Smooth muscle cell (in vitro differentiated cells): ENCODE data around the gene SSBP4. TPM values are rescaled to one million over a fixed set of nuclear protein-coding genes. Genes with fewer than 3 reads are reported as not detected.
A peak's percentile ranks its signal among the peaks of the same experiment; 100 is the strongest.

Experiments
- DNase-seq: peaks from one replicate; lab custom pipeline; 2025; ENCODE audit not compliant: unreplicated experiment; lab: John Stamatoyannopoulos, UW
- H2AFZ ChIP-seq: fragments of 200-600 bp; sonication (generic); 2 replicates; pipeline ENCODE4 v1.6.0; 2016; ENCODE audit warnings: antibody characterized with exemption, low read depth, mild to moderate bottlenecking
- H3F3A ChIP-seq: fragments of 200-600 bp; sonication (generic); 2 replicates; pipeline ENCODE4 v1.6.0; 2017; ENCODE audit warnings: antibody characterized with exemption, low read depth
- H3K27ac ChIP-seq: fragments of 200-600 bp; sonication (generic); 2 replicates; pipeline ENCODE4 v1.5.1; 2016; ENCODE audit warnings: low read depth, mild to moderate bottlenecking
- H3K27me3 ChIP-seq: fragments of 200-600 bp; sonication (generic); 2 replicates; pipeline ENCODE4 v1.6.1; 2016; ENCODE audit warnings: low read depth, mild to moderate bottlenecking
- H3K36me3 ChIP-seq: fragments of 200-600 bp; sonication (generic); 2 replicates; pipeline ENCODE4 v1.5.1; 2016; ENCODE audit warnings: low read depth
- H3K4me1 ChIP-seq: fragments of 200-600 bp; sonication (generic); 2 replicates; pipeline ENCODE4 v1.5.1; 2016; ENCODE audit warnings: low read depth
- H3K4me2 ChIP-seq: fragments of 200-600 bp; sonication (generic); 2 replicates; pipeline ENCODE4 v1.6.0; 2016; ENCODE audit warnings: mild to moderate bottlenecking
- H3K4me3 ChIP-seq: fragments of 200-600 bp; sonication (generic); 2 replicates; pipeline ENCODE4 v1.5.1; 2016; ENCODE audit warnings: mild to moderate bottlenecking
- H3K79me2 ChIP-seq: fragments of 200-600 bp; sonication (generic); 2 replicates; pipeline ENCODE4 v1.6.0; 2016; ENCODE audit warnings: low read depth, mild to moderate bottlenecking
- H3K9ac ChIP-seq: fragments of 200-600 bp; sonication (generic); 2 replicates; pipeline ENCODE4 v1.6.0; 2016; ENCODE audit warnings: low read depth
- H3K9me3 ChIP-seq: fragments of 200-600 bp; sonication (generic); replicated peaks from 2 replicates; pipeline ENCODE4 v1.5.1; 2016; ENCODE audit warnings: low read depth
- H4K20me1 ChIP-seq: fragments of 200-600 bp; sonication (generic); 2 replicates; pipeline ENCODE4 v1.6.0; 2016; ENCODE audit warnings: low read depth
- WGBS: methylation state at CpG from one replicate; pipeline ENCODE4 v1.1.7; 2016; ENCODE audit warnings: low lambda C conversion rate; 5-methylcytosine and 5-hydroxymethylcytosine counted together
- polyA plus RNA-seq: library from polyadenylated mRNA; unstranded; fragments of >200 nt; fragmentation: Nextera tagmentation; extraction: Ambion mirVana; gene quantifications from 2 replicates; pipeline ENCODE4 v1.2.1, GENCODE V29; 2016
- total RNA-seq: library from RNA; depleted of rRNA; stranded (reverse); fragments of >200 nt; gene quantifications from 2 replicates; pipeline ENCODE4 v1.2.3, GENCODE V29; 2014
- TF ChIP-seq, protein P1 (sequence below): fragments of 200-600 bp; sonication (generic); IDR thresholded peaks from 2 replicates; pipeline ENCODE4 v1.5.1; 2017; ENCODE audit warnings: borderline replicate concordance, mild to moderate bottlenecking, antibody characterized with exemption; ENCODE audit not compliant: insufficient read depth, poor library complexity, severe bottlenecking

The SSBP4 gene
- total and polyA plus RNA-seq, 2 experiments from 2014 or later = 44.1 to 124 TPM

DNA sequence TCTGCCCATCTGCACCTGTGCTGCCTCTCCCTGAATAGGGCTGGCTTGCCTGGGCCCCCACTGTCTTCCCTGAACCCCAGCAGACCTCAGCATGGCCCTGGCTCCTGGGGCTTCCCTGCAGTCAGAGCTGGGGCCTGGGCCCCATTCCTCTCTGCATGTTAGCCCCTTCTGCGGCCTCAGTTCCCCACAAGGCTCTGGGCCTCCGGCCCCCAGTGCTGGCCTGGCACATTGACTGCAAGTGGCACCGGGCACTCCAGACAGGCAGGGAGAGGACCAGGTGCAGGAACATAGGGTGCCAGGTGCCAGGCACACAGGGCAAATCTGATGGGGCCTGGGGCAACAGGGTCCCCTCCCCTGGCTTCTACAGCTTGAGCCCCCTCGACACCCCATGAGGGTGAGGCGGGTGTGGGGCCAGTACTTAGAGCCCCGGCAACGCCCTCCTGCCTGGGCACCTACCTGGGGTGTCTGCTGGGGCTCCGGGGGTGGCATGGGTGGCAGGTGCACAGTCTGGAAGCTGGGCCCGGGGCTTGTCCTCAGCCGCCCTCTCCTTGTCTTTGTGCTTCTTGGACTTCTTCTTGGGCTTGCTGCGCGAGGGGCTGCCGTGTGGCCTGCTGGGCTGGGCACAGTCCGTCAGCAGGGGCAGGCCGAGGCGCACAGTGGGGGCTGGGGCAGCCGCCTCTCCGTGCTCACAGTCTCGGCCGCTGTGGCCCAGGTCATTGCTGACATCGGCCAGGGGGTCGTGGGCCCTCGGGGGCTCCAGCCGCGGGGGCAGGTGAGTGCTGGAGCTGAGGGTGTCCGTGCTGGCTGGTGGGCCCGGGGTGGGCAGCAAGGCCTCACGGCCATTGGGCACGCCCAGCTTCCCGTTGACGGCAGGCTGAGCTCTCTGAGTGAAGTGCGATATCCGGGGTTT is 31.1 kb downstream of the SSBP4 start:
- no peaks in the 10 kb centered on the region for H3K36me3 ChIP-seq
- H4K20me1 ChIP-seq = peaks cover 69% of the 10 kb centered on the region
- WGBS = 91% methylated on average over 29 of the region's 33 CpGs

DNA sequence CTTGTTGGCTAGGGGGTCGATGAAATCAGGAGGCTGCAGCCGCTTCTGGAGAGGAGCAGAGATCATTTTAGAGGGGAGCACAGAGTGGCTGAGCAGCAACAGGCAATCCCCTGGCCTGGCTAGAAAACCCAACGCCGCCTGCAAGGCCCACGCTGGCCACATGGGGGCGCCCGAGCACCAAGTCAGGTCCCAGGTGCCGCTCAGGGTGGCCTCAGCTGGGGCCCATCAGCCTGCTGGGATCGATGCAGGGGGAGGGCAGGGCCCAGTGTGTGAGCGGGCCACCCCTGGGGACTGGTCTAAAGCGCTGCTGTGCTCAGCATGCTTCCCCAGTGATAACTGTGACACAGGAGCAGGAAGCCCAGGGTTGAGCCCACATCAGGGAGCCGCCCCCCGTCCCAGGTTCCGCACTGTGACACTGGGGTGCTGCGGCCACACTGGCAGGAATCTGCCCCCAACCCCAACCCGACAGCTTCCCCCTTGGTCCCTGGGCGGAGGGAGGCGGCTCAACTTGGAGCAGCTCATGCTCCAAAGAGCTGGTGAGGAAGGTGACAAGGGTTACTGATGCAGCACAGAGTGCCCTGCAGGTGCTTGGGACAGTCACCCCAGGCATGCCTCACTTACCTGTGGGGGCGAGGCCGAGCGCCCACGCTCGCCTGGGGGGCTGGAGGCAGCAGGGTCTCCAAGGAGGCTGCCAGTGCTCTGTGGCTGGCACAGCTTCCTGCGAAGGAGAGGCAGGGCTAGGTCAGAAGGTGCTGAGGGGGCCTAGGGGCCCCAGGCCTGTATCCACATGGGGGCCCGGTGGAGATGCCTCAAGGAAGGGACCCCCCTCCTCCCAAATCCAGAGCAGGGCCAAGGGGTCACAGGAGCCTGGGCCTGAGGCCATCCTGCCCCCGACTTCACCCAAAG is 32.0 kb downstream of the SSBP4 start:
- Histone ChIP-seq H3K4me3 (no peak overlapping the region), H3K9me3 (no peaks in the 10 kb centered on the region), H3K36me3 (no peaks in the 10 kb centered on the region), H4K20me1 (peaks cover 71% of the 10 kb centered on the region), H3K27ac (no peak overlapping the region), H3K79me2 (no peaks in the 10 kb centered on the region), H3K4me2 (no peak overlapping the region), H3F3A (no peaks in the 10 kb centered on the region), H2AFZ (no peak overlapping the region), H3K4me1 (no peaks in the 10 kb centered on the region), H3K27me3 (no peaks in the 10 kb centered on the region), H3K9ac (no peak overlapping the region)
- peak; percentile 87 for DNase-seq
- WGBS = 56% methylated on average over 25 of the region's 26 CpGs
- TF ChIP-seq, protein P1, sequence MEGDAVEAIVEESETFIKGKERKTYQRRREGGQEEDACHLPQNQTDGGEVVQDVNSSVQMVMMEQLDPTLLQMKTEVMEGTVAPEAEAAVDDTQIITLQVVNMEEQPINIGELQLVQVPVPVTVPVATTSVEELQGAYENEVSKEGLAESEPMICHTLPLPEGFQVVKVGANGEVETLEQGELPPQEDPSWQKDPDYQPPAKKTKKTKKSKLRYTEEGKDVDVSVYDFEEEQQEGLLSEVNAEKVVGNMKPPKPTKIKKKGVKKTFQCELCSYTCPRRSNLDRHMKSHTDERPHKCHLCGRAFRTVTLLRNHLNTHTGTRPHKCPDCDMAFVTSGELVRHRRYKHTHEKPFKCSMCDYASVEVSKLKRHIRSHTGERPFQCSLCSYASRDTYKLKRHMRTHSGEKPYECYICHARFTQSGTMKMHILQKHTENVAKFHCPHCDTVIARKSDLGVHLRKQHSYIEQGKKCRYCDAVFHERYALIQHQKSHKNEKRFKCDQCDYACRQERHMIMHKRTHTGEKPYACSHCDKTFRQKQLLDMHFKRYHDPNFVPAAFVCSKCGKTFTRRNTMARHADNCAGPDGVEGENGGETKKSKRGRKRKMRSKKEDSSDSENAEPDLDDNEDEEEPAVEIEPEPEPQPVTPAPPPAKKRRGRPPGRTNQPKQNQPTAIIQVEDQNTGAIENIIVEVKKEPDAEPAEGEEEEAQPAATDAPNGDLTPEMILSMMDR = peak; percentile 97

More for the DNA sequence above, 31.1 kb downstream of the SSBP4 start:
- TF ChIP-seq, protein P1 = no peak
- Histone ChIP-seq H3K9me3 (no peaks in the 10 kb centered on the region), H3K27me3 (no peaks in the 10 kb centered on the region), H3K27ac (no peak overlapping the region), H3K9ac (no peak overlapping the region), H3K4me3 (no peak overlapping the region), H2AFZ (no peak overlapping the region), H3K4me2 (no peak overlapping the region), H3F3A (no peaks in the 10 kb centered on the region), H3K4me1 (no peaks in the 10 kb centered on the region), H3K79me2 (no peaks in the 10 kb centered on the region)
- DNase-seq = no peak

DNA sequence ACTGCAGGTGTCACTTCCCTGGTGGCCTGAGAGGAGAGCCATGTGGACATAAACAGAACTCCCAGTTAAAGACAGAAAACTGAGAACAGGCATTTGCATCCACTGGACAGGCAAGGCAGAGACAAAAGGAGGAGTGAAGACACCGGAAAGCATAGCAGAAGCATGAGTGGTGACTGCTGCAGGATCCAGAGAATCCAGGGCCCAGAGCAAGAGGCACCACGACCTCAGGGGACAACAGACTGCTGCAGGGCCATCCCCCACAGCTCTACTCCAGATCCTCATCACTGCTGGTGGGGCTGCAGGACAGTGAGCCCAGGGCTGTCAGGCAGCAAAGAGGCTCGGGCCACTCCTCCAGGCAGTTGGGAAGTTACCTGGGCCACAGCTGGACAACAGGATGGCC is 33.2 kb downstream of the SSBP4 start:
- no peaks in the 10 kb centered on the region for H3K9me3 ChIP-seq
- H3K79me2 ChIP-seq = no peaks in the 10 kb centered on the region
- H3K4me2 ChIP-seq = no peak overlapping the region
- no peak overlapping the region for H2AFZ ChIP-seq
- H3K27ac ChIP-seq = no peak overlapping the region
- 72% methylated on average over 3 of the region's 3 CpGs for WGBS
- DNase-seq = no peak
- TF ChIP-seq, protein P1 = no peak
- no peaks in the 10 kb centered on the region for H3F3A ChIP-seq
- no peaks in the 10 kb centered on the region for H3K27me3 ChIP-seq
- no peaks in the 10 kb centered on the region for H3K4me1 ChIP-seq
- no peak overlapping the region for H3K4me3 ChIP-seq
- peaks cover 66% of the 10 kb centered on the region for H4K20me1 ChIP-seq
- no peaks in the 10 kb centered on the region for H3K36me3 ChIP-seq
- H3K9ac ChIP-seq = no peak overlapping the region
